HFFc6 (cell line): ENCODE measurements around the gene LYVE1. TPM values are rescaled to one million over a fixed set of nuclear protein-coding genes. Genes with fewer than 3 reads are reported as not detected.
A peak's percentile ranks its signal among the peaks of the same experiment; 100 is the strongest.

ENCODE experiments used
- DNase-seq: peaks from one replicate; pipeline ENCODE4 v3.0.0-alpha.2; 2018
- H3K27ac Mint-ChIP-seq: 2 replicates; pipeline ENCODE4 v1.8.0; 2020; ENCODE audit warnings: mild to moderate bottlenecking, mixed read lengths
- H3K27me3 Mint-ChIP-seq: 2 replicates; pipeline ENCODE4 v1.8.0; 2021; ENCODE audit warnings: mild to moderate bottlenecking, moderate library complexity, mixed read lengths; ENCODE audit not compliant: insufficient read depth
- H3K36me3 Mint-ChIP-seq: 2 replicates; pipeline ENCODE4 v1.8.0; 2021; ENCODE audit warnings: low read depth, mixed read lengths
- H3K4me1 Mint-ChIP-seq: 2 replicates; pipeline ENCODE4 v1.8.0; 2020; ENCODE audit warnings: low read depth, mixed read lengths
- H3K4me3 Mint-ChIP-seq: 2 replicates; pipeline ENCODE4 v1.8.0; 2020; ENCODE audit warnings: mild to moderate bottlenecking, moderate library complexity, mixed read lengths
- H3K9me3 Mint-ChIP-seq: 2 replicates; pipeline ENCODE4 v1.8.0; 2020; ENCODE audit warnings: mild to moderate bottlenecking, mixed read lengths
- CTCF ChIP-seq: fragments of 200-600 bp; sonication (generic); IDR thresholded peaks from 2 replicates; pipeline ENCODE4 v1.5.0; 2021; ENCODE audit warnings: antibody characterized with exemption, mild to moderate bottlenecking
- total RNA-seq, 6 experiments: library from RNA; stranded (reverse); fragmentation: NEBNext Ultra II Directional; extraction: Animal tissue kit (Norgen Biotek cat#: 25700); gene quantifications; 2 replicates in 1 of 6; 3 replicates in 5 of 6; pipeline ENCODE4 v1.2.3, GENCODE V29; 2021

The LYVE1 gene
- total RNA-seq, 6 experiments from 2014 or later: 0.09 TPM; not detected in 5

DNA sequence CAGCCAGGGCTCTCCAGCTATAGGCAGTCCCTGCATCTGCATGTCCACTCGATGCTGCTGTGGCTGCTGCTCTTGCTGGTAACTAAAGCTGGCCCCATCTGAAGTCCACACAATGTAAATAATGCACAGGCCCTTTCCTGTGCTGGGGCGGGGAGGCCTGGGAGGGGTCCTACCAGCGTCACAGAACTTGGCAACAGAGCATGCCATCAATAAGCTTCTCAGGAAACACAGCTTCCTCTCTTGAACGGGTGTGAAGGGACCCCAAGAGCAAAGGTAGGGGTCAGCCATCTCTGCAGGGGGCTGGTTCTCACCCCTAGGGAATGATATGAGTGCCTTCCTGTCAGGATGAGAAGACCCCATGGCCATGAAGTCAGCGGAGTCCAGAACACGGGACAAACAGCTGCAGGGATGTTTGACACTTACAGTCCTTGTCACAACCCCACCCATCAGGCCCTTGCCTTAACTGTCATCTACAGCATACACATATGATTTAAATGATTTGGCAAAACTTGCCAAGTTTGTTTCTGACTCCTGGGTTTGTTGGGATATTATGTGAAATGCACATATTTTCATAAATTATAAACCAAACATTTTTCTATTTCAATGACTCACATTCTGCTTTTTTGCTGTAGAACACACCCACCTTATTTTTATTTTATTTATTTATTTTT is 39.1 kb upstream of the LYVE1 start:
- 0 out of 2 replicates have a peak, but pooled peaks cover 2% of the 10 kb centered on the region for H3K27me3 Mint-ChIP-seq
- DNase-seq: no peak
- H3K4me1 Mint-ChIP-seq: peaks cover 29% of the 10 kb centered on the region
- TF ChIP-seq CTCF: no peak
- H3K36me3 Mint-ChIP-seq: peaks cover 35% of the 10 kb centered on the region
- H3K27ac Mint-ChIP-seq: no peak overlapping the region
- no peaks in the 10 kb centered on the region; the same call in 1 of the 2 replicates for H3K9me3 Mint-ChIP-seq
- no peak overlapping the region for H3K4me3 Mint-ChIP-seq

- H3K36me3 Mint-ChIP-seq: peaks cover 32% of the 10 kb centered on the region
- no peak for TF ChIP-seq CTCF
- H3K4me1 Mint-ChIP-seq: peaks cover 29% of the 10 kb centered on the region
- DNase-seq: peak; percentile 16
- H3K27me3 Mint-ChIP-seq: 0 out of 2 replicates have a peak, but pooled peaks cover 2% of the 10 kb centered on the region
- peak overlapping the region; percentile 56 for H3K4me3 Mint-ChIP-seq
- H3K27ac Mint-ChIP-seq: peak overlapping the region; percentile 75
- no peaks in the 10 kb centered on the region for H3K9me3 Mint-ChIP-seq
Observed at GRCh38 chr11:10606536-10607208, 38.2 kb upstream of the LYVE1 start.

DNA sequence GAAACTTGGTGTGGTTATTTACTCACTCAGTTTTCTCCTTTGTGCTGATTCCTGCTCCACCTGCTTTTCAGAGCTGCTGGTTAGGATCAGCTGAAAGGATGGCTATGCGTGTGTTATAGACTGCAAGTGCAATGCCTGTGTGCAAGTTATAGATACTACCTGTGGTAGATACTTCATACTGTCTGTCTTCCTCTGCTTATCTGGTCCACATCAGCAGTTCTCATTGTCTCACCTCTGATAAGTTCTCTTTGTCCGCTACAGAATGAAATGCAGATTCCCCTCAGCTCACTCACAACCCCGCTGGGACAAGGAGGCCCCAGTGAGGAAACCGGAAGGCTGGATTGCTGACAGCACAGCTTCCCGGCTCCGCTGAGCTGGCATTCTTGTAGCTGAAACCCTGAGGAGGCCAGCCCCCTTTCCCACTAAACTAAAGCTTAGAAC is 37.5 kb upstream of the LYVE1 start:
- Mint-ChIP-seq H3K4me3 (no peak overlapping the region; the same call in 1 of the 2 replicates), H3K27me3 (0 out of 2 replicates have a peak, but pooled peaks cover 2% of the 10 kb centered on the region), H3K4me1 (peaks cover 29% of the 10 kb centered on the region), H3K27ac (peak overlapping the region; percentile 75), H3K36me3 (peaks cover 33% of the 10 kb centered on the region), H3K9me3 (no peaks in the 10 kb centered on the region)
- TF ChIP-seq CTCF: no peak
- DNase-seq: no peak

DNA sequence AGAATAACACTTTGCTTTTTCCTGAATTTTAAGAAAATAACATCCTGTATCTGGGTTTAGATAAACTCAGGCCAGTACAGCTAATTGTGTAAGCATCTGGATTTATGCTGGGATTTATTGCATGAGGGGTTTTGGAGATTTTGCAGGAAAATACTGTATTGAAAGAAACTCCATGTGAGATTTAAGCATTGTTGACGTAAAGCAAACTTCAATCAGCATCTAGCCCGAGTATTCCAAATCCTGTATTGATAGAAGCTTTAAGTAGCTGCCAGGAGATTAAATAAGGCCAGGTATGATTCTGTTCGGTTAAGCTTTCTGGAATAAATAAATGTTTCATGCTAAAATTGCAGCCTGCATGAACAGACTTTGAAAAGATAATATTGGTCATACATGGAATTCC is 36.3 kb upstream of the LYVE1 start:
- no peak for TF ChIP-seq CTCF
- H3K27ac Mint-ChIP-seq: no peak overlapping the region
- H3K4me1 Mint-ChIP-seq: peaks cover 36% of the 10 kb centered on the region

DNA sequence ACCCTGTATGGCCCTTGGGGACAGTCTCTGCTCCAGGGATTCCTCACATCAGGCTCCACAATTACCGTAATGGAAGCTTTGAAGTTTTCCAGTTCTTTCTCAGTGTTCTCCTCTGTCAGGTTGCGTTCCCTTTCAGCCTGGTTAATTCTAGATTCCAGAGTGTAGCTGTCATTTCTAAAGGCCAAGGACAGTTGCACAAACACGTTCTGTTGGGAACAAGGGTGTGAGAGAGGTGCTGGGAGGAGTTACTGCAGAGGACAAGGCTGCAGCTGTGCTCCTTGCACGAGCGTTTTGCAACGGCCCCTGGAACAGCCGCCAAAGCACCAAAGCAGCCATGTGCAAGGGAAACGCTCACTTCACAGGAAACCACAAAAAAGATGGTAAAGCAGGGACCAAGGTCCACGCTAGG is 35.9 kb upstream of the LYVE1 start:
- Mint-ChIP-seq H3K27ac (0 out of 2 replicates have a peak overlapping the region, but pooled peaks have one; percentile 9), H3K4me1 (peaks cover 41% of the 10 kb centered on the region), H3K36me3 (peaks cover 39% of the 10 kb centered on the region), H3K9me3 (no peaks in the 10 kb centered on the region), H3K27me3 (0 out of 2 replicates have a peak, but pooled peaks cover 2% of the 10 kb centered on the region), H3K4me3 (no peak overlapping the region)
- TF ChIP-seq CTCF: no peak
- DNase-seq: no peak

More for the DNA sequence above, 36.3 kb upstream of the LYVE1 start:
- H3K27me3 Mint-ChIP-seq: 0 out of 2 replicates have a peak, but pooled peaks cover 2% of the 10 kb centered on the region
- H3K9me3 Mint-ChIP-seq: no peaks in the 10 kb centered on the region
- H3K4me3 Mint-ChIP-seq: no peak overlapping the region
- H3K36me3 Mint-ChIP-seq: peaks cover 41% of the 10 kb centered on the region
- DNase-seq: no peak
